Lower leg skin (tissue), 3 donors: ENCODE measurements around the gene TTN.

Experiments used
- CTCF ChIP-seq, 3 donors: fragments of 450-650 bp; IDR thresholded peaks; one replicate each; pipeline ENCODE4 v1.5.1; 2016; ENCODE audit warnings: antibody characterized with exemption in 3 of 3, mild to moderate bottlenecking in 3 of 3, moderate library complexity in 2 of 3
- POLR2A ChIP-seq, 2 donors: fragments of 450-650 bp; IDR thresholded peaks; one replicate each; pipeline ENCODE4 v1.6.1; 2016 to 2017; ENCODE audit warnings: antibody characterized with exemption in 2 of 2, mild to moderate bottlenecking in 1 of 2, moderate library complexity in 1 of 2

GRCh38 chr2:178517496-178517895 lies 289.7 kb downstream of the TTN start:
- TF ChIP-seq CTCF (IDR thresholded peaks at IDR 0.05), result no peak
- no peak for TF ChIP-seq POLR2A (IDR thresholded peaks at IDR 0.05)
